ENCODE results near the gene TRIM7.
"Not testable (repeated sequence)": the region's sequence is repeated elsewhere in the genome, so short reads cannot be mapped to it uniquely, and the experiment has no call there.

The TRIM7 gene

GRCh38 chr5:181169459-181170236, 35.3 kb downstream of the TRIM7 start:
- DNase-seq: not testable (repeated sequence)

- DNase-seq: no peak
These were observed 36.3 kb downstream of the TRIM7 start for GRCh38 chr5:181168595-181169118.

GRCh38 chr5:181167814-181168488, 37.0 kb downstream of the TRIM7 start:
- peak; percentile 17 to 38 for DNase-seq

- no peak for DNase-seq
These were observed 37.9 kb downstream of the TRIM7 start for GRCh38 chr5:181166812-181167733.

GRCh38 chr5:181164076-181164952, 40.7 kb downstream of the TRIM7 start:
- no peak for DNase-seq

- DNase-seq: no peak
These were observed 41.4 kb downstream of the TRIM7 start for GRCh38 chr5:181163487-181164075.

- no peak for DNase-seq
These were observed 43.3 kb downstream of the TRIM7 start for GRCh38 chr5:181161534-181162175.

- peak; percentile 33 to 68 for DNase-seq
These were observed 44.1 kb downstream of the TRIM7 start for GRCh38 chr5:181160755-181161533.

- DNase-seq: no peak
These were observed 44.7 kb downstream of the TRIM7 start for GRCh38 chr5:181160152-181160754.

- peak; percentile 68 to 70 for DNase-seq
These were observed 45.5 kb downstream of the TRIM7 start for GRCh38 chr5:181159286-181160151.

GRCh38 chr5:181158869-181159268, 46.1 kb downstream of the TRIM7 start:
- no peak for DNase-seq

- no peak for DNase-seq
These were observed 48.2 kb downstream of the TRIM7 start for GRCh38 chr5:181156758-181157157.

GRCh38 chr5:181153814-181154213, 51.2 kb downstream of the TRIM7 start:
- DNase-seq: no peak

- no peak for DNase-seq
These were observed 52.6 kb downstream of the TRIM7 start for GRCh38 chr5:181152406-181152805.

GRCh38 chr5:181151146-181151545, 53.9 kb downstream of the TRIM7 start:
- no peak for DNase-seq

- DNase-seq: no peak
These were observed 54.9 kb downstream of the TRIM7 start for GRCh38 chr5:181149806-181150733.

- no peak for DNase-seq
These were observed 55.6 kb downstream of the TRIM7 start for GRCh38 chr5:181149355-181149754.

Data from NCI-H1930 (cell line).